ENCODE measurements around the gene EPHA4. TPM values are rescaled to one million over a fixed set of nuclear protein-coding genes. Genes with fewer than 3 reads are reported as not detected.

Gene EPHA4
- polyA plus RNA-seq, 3 donors, result 53.1 to 59.1 (median 54.9) TPM

DNA sequence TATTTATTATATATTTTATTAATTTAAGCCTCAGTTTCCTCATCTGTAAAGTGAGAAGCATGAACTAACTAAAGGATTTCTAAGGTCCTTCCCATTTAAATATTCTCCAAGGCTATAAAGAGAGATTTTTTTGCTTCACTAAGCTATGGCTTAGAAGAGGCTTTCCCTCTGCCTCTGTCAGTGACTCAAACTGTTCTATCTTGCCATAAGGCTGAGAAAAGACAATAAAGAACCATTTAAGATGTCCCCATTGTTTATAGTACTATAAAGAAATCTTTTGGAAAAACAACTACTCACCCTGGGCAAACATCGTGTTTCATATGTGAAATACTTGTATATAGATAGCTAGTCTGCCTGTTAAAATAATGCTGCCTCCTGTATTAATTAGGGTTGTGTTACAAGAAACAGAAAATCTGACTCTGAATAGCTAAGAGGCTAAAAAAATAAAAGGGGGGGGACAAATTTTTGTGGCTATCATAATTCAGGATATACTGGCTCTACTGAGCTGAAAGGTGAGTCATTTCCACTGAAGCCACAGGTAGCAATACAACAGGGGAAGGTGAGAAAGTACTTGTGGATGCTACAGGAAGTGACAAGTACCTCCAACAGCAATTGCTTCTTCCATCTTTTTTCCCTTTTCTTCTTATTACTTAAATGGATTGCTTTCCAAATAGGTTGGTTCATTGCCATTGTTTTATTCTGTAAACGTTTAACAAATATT lies 25.4 kb downstream of the EPHA4 start:
- DNase-seq (ENCODE audit: low read depth in 3 of 3, low spot score in 2 of 3), result no peak

DNA sequence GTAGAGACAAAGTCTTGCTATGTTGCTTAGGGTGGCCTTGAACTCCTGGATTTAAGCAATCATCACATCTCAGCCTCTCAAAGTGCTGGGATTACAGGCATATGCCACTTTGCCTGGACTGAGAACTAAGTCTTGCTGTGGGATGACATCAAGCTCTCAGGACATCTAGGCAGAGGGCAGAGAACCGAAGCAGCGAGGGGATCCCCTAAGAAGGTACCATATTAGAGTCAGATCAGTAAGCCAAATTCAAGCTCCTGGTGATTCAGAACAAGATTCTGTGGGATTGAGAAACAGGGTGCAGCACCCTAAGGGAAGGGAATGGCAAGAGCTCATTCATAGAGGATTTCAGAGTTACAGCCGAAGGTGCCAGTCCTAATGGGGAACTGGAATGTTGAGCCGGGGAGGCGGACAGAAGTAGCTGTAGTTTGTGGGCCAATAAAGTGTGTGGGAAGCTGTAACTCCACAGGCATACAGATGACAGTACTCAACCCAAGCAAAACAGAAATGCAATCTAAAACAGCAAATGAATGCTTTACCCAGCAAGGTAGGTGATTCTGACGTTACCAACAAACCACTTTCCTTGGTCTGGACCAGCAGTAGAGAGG lies 30.9 kb downstream of the EPHA4 start:
- no peak for DNase-seq (ENCODE audit: low read depth in 3 of 3, low spot score in 2 of 3)

DNA sequence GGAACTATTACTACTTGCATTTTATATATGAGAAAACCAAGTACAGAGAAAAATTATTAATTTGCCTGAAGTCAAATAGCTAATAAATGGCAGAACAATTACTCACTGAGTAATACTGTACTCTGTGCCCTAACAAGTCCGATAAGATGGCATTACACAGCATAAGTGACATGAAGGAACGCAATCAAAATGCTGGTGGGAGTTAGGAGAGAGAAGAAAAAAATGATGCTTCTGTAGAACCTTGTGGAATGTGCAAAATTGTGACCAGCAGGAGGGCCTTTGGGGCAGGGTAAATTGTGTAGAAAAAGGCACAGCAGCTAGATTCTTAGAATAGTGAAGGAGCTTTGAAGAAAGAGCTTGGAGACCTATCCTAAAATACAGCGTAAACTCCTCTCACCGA lies 32.9 kb downstream of the EPHA4 start:
- no peak for DNase-seq (ENCODE audit: low read depth in 3 of 3, low spot score in 2 of 3)

DNA sequence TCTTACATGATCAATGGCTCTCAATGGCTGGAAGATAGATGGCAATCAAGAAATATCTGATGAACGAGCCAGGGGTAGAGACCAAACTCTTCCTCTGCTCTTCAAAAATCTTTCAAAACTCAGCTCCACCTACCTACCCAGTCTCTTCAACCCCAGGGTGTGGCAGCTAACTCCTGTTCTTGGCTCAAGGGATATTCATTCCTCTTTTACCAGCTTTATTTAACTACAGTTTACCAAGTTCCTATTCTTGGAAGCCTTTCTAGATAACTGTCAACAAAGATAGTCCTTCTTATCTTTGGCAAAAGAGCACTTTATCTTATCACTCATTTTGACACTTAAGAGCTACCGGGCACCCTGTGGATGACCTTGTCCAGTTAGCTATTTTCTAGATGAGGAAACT lies 36.3 kb downstream of the EPHA4 start:
- no peak for DNase-seq (ENCODE audit: low read depth in 3 of 3, low spot score in 2 of 3)

DNA sequence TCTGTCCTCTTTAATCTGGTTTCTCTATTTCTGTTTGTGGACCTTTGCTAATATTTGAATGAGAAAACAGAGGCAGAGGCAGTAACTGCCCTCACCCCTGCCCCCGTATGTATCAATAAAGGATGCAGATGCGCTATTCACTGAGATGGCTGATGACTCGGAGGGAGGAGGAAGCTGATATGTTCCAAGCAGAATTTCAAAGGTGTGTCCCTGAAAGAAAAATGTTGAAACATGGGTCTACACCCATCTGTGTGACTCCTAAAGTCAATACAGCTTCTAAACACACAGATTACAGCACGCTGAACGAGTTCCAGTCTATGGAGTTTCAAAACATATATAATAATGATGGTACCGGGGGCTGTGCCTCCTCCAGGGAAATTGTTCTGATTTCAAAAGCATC lies 38.8 kb downstream of the EPHA4 start:
- no peak for DNase-seq (ENCODE audit: low read depth in 3 of 3, low spot score in 2 of 3)

DNA sequence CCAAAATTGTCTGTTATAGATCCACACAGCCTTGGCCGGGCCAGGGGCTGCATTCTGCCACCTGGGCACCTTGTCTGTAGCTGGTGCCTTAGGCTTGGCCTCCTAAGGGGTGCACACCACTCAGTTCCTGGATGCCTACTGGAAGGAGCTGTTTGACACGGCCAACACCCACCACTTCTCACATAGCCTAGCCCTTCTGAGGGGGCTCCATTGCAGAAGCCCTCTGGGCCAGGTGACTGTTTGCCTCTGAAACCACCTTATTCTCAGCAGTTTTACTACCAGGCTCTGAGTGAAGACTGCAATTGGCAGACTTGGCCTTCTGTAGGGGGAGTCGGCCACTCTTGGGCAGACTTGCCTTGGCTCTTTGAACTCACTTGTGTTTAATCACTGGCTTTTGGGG lies 39.5 kb downstream of the EPHA4 start:
- DNase-seq (ENCODE audit: low read depth in 3 of 3, low spot score in 2 of 3), result no peak

DNA sequence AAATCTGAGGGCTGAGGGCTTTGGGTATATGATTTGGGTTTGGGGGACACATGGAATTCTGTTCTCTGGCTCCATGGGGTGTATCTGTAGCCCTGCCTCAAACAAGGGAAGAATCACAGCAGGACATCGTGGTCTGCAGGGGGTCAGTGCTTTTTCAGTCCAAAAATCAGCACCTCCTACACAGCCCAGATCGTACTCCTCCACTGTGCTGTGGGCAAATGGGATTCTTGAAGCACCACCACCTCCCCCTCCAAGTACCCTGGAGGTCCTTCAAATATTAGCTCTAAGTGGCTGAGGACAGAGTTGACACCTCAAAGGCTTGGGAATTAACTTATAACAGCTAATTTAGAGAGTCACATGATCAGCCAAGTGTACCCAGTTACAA lies 41.5 kb downstream of the EPHA4 start:
- DNase-seq (ENCODE audit: low read depth in 3 of 3, low spot score in 2 of 3), result no peak

DNA sequence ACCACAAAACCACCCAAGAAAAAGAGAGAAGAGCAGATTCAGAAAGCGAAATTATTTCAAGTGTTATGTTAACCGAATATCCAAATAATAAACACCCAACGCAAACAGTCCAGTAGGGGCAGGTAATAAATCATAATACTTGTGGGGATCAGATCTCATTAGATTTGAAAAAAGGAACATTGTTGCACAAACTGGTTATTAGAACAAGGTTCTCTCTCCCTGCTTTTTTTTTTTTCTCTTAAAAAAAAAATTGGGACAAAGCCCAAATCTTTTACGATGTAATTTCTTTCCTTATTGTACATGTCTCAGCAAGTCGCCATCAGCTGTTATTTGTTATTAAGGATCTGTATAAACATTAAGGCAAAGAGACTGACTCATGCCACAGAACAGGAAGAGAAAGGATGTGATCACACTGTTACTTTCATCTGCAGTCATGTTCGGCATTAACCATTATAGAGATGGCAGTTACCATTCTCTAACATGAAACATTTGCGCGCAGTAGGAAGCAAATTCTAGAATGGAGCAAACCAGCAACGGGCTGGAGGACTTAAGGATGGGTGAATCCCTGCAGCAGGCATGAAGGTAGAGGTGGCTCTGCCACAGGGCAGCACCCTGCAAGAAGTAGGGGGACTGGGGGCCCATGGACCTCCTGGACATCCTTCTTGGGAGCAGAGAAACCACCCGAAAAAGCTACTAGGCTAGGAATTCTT lies 42.0 kb downstream of the EPHA4 start:
- no peak for DNase-seq (ENCODE audit: low read depth in 3 of 3, low spot score in 2 of 3)

DNA sequence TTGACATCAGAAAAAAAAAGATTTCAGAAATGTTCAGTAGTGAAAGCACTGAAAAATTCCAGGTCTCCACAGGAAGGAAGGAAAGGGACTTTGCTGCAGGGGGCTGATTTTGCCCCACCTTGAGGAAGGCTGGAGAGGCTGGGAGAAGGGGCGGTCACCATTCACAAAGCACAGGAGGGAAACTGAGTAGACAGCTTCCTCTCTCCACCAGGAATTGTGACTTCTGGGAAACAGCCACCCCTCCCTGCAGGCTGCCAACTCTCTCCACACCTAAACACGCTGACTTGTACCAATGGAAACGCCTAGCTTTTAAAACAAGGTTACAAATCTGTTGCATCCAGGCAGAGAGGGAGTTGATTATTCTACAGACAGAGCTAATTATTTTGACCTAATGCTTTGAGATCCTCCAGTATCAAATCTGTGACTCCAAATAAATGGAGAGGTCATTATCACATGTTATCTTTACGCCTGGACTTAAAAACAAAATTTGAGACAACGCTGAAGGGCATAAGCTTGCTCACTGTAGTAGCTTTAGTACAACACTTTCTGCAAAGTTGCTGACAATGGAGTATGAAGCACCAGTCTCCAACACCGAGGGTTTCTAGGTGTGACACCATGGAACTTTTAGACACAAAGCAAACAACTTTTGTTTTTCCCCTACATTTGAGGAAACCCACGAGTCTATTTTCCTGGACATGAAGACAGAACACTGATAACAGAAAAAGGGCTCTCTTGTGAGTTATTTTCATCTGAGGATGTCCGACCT lies 42.7 kb downstream of the EPHA4 start:
- no peak for DNase-seq (ENCODE audit: low read depth in 3 of 3, low spot score in 2 of 3)

DNA sequence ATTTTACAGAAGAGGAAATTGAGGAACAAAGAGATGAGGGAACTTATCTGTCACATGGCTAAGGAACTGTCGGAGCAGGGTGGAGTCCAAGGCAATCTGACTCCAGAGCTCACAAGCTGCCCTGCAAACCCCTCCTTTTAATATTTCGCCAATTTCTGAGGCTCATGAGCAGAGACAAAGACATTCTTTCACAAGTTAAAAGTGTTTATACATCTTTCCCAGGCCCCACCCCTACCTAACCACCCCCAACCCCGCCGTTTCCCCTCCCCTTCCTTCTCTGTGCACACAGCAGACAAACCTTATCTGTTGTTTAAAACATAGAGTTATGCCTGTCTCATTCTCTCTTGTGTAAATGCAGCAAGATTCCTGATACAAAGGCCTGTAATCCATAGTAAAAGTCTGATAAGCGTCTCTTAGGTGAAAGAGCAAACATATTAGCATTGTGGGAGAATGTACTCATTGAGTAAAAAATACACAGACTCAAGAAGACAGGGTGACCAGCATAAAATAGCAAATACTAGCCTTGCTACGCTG lies 44.3 kb downstream of the EPHA4 start:
- DNase-seq (ENCODE audit: low read depth in 3 of 3, low spot score in 2 of 3), result no peak

DNA sequence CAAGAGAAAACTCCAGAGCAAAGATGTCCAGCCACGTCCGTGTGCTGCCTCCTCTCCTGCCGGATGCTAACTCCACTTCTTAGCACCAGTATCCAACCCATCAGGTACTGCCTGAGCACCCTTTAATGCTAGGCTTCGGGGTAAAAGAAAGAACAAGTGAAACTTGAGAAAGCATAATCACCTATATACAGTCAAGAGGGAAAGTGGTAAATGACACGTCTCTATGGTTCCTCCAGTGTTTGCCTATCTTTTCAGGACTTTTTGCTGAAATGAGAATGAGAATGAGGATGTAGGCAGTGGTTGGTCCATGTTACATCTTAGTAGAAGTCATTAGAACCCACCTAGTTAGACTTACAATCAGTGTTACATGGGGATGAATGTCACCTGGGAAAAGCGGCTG lies 47.9 kb downstream of the EPHA4 start:
- no peak for DNase-seq (ENCODE audit: low read depth in 3 of 3, low spot score in 2 of 3)

DNA sequence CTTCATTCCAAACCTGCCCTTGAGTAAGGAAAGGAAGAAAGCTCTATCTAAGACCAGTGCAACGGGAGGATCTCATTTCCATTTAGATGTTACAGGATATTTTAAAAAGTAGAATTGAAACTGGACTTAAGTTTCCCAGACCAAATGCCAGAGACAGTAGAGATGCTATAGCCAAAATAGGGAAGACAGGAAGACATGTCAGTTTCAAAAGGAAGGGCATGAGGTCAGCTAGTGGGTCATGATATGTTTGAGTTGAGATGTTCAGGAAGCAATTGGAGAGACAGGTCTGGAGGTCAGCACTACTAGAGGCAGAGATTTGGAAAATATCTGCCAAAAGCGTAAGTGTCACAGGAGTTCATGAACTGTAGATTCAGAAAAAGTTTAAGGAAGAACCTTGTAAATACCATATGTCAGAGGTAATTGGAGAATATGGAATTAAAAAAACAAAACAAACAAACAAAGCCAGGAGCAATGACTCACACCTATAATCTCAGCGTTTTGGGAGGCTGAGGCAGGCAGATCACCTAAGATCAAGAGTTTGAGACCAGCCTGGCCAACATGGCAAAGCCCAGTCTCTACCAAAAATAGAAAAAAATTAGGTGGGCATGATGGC lies 50.8 kb downstream of the EPHA4 start:
- DNase-seq (ENCODE audit: low read depth in 3 of 3, low spot score in 2 of 3), result no peak

DNA sequence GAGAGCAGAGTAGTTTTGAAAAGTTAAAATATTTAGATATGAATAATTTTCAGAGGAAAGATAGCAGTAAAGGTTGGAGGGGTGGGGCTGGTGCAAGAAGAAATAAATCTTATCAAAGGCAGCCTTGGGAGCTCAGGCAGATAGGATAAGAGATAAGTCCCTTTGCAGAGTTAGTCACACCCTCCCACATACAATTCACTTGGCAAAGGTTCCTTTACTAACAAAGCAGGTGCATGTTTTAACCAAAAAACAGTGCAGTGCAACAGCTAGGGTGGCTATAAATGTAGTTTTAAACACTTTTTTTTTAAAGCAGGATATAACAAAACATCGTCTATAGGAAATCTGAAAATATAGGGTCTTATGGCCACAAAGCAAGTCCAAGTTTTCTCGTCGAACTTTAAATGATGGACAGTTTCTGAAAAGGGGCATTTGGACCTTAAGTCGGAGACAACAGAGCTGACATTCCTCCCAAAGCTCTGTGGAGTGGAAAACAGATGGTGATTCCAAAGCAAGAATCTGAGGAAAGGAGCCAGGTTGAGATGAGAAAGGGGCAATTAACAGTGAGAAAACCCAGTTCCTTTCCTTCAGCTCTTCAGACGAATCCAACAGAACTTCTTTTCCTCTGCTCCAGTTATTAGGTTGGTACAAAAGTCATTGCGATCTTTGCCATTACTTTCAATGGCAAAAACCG lies 53.0 kb downstream of the EPHA4 start:
- DNase-seq (ENCODE audit: low read depth in 3 of 3, low spot score in 2 of 3), result no peak

DNA sequence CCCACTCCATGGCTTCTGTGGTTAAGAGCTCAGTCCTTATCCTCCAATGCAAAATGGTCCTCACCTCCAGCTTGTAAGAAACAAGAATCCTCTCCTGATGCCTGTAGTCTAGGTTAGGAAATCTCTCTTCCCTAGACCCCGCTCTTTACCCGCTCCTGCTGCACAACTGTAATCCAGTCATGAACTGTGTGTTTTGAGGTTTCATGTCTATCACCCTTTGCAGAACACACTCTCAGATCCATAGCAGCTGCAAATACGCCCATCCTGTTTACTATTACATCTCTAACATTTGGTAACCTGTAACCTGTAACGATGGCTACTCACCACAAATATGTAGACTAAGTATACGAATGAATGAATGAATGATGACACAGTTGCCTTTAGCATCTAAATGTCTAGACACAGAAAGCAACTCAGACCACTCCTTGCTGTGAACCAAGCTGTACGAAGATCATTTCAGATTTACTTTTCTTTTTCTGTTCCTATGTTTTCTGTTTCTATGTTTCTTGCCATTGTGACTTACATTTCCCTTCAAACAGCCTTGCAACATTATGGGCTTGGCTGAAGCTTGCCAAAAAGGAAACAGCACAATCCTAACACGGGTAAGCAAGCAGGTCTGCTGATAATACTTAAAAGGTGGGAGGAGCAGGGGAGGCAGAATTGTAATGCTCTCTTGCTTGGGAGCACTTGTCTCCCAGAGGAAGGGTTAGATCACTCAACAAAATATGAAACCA lies 53.7 kb downstream of the EPHA4 start:
- no peak for DNase-seq (ENCODE audit: low read depth in 3 of 3, low spot score in 2 of 3)

DNA sequence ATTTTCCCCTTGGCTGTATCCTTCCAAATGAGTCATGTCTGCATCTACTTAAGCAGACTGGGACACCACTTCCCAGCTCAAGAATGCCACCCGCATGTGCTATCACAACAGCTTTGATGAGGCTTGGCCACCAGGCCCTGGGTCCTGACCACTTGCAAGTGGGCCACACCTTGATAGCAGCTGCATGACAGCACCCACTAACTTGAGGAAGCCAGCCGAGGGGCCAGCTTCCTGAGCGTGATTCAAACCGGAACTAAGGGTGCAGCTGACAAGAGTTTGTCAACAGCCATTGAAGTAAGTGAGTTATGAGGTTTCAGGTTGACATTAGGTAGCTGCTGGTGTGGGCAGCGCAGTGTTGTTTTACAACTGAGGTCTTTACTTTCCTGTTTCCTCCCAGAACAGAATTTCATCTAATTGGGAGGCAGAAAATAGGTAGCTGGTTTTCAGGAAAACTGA lies 54.4 kb downstream of the EPHA4 start:
- DNase-seq (ENCODE audit: low read depth in 3 of 3, low spot score in 2 of 3), result no peak

DNA sequence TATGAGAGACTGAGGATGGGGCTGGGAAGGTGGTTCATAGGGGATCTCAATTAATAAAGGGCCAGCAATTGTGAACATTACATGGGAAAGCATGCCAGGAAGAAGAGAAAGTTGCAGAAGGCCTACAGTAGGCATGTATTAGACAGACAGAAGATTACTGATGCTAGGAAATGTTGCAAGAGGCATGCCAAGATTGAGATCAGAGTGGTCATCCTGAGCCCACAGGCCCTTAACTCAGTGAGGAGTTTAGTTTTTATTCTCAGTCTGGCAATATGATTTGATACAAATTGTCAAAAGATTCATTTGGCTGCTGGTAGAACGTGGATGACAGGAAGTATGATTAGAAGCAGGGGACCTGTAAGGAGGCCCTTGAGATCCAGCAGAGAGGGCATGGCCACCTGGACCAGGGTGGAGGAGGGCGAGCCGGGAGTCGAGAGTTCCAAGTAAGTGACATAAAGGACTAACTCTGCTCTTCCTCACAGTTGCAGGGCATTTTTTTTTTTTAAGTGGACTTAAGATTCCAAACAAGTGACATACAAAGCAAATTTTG lies 54.9 kb downstream of the EPHA4 start:
- no peak for DNase-seq (ENCODE audit: low read depth in 3 of 3, low spot score in 2 of 3)

DNA sequence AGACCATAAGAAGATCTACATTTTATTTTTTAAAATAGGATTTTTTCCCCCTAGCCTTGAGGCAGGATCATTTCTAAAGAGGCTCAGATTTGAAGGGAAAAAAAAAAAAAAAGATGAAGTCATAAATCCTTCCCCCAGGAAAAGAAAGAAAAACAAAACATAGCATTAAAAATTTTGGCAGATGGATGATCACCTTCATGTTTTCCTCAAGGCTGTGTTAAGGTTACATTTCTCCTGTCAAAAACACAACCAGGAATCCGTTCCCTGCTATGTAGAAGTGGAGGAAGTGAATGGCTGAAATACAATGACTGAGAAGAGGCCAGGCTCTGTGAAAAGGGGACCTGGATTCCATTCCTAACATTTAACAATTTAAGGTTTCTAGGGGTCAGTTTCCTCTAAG lies 56.2 kb downstream of the EPHA4 start:
- no peak for DNase-seq (ENCODE audit: low read depth in 3 of 3, low spot score in 2 of 3)

DNA sequence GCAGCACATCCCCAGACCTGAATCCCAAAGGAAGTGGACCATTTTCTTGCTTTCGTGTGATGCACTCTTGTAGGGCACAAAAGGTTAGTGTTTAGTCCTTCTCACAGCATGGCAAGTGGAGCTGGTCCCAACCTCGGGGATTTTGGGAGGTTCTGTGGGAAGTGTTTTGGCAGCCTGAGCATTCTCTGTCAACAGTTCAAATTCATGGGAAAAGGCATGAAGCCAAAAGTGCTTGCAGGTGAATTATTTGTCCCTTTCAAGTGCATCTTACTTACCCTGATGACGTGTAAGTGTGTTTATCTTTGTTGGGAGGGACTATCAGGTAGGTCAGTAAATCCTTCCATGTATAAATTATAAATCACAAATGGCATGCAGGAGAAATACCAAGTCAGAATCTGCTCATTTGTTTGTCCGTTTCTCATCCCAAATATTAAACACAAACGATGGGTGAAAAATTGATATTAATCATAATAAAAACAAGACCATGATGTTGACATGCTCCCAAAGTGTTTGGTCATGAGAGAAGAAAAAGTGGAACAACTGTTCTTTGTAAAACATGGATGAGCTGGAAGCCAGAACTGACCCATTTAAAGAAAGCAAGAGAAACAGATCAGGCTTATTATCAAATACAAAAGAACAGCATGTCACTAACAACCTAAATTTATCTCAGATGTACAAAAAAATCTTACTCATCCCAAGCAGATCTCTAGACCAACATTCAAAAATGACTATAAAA lies 57.6 kb downstream of the EPHA4 start:
- DNase-seq (ENCODE audit: low read depth in 3 of 3, low spot score in 2 of 3), result no peak
